Liver (tissue), 3 donors: ENCODE data around the gene SAMD8.
"Not testable (repeated sequence)": the region's sequence is repeated elsewhere in the genome, so short reads cannot be mapped to it uniquely, and the experiment has no call there.

Source experiments
- ATF3 ChIP-seq: IDR thresholded peaks from 2 replicates; pipeline ENCODE4 v1.6.1; 2016; ENCODE audit warnings: antibody characterized with exemption
- CTCF ChIP-seq: fragments of 150-350 bp; IDR thresholded peaks from 2 replicates; pipeline ENCODE4 v1.5.1; 2017; ENCODE audit warnings: improper control_type of control experiment, low read depth, low read length; ENCODE audit not compliant: missing input control
- EGR1 ChIP-seq, 2 donors: IDR thresholded peaks; 2 replicates each; pipeline ENCODE4 v1.6.1; 2016 to 2018; ENCODE audit warnings: antibody characterized with exemption in 2 of 2, low read depth in 2 of 2
- GABPA ChIP-seq, 2 donors: IDR thresholded peaks in 1 of 2; conservative IDR thresholded peaks in 1 of 2; 2 replicates each; pipeline ENCODE4 v1.6.1; 2016; ENCODE audit warnings: antibody characterized with exemption in 2 of 2, mild to moderate bottlenecking in 1 of 2, moderate library complexity in 1 of 2
- HNF4A ChIP-seq, 2 donors: conservative IDR thresholded peaks; 2 replicates each; pipeline ENCODE4 v1.6.1; 2016; ENCODE audit warnings: antibody characterized with exemption in 2 of 2, mild to moderate bottlenecking in 2 of 2
- JUND ChIP-seq, 2 donors: IDR thresholded peaks; 2 replicates each; pipeline ENCODE4 v1.6.1; 2016; ENCODE audit warnings: antibody characterized with exemption in 2 of 2
- MAX ChIP-seq: IDR thresholded peaks from 2 replicates; pipeline ENCODE4 v1.6.1; 2016; ENCODE audit warnings: antibody characterized with exemption
- RAD21 ChIP-seq, 2 donors: IDR thresholded peaks; 2 replicates each; pipeline ENCODE4 v1.6.1; 2016; ENCODE audit warnings: antibody characterized with exemption in 2 of 2, mild to moderate bottlenecking in 2 of 2
- REST ChIP-seq: IDR thresholded peaks from 2 replicates; pipeline ENCODE4 v1.6.1; 2016; ENCODE audit warnings: antibody characterized with exemption, mild to moderate bottlenecking
- RXRA ChIP-seq, 2 donors: IDR thresholded peaks; 2 replicates each; pipeline ENCODE4 v1.6.1; 2017 to 2018; ENCODE audit warnings: antibody characterized with exemption in 2 of 2, mild to moderate bottlenecking in 1 of 2
- SP1 ChIP-seq: IDR thresholded peaks from 2 replicates; pipeline ENCODE4 v1.6.1; 2018; ENCODE audit warnings: antibody characterized with exemption, mild to moderate bottlenecking
- TAF1 ChIP-seq: conservative IDR thresholded peaks from 2 replicates; pipeline ENCODE4 v1.6.1; 2016; ENCODE audit warnings: antibody characterized with exemption, mild to moderate bottlenecking
- YY1 ChIP-seq: IDR thresholded peaks from 2 replicates; pipeline ENCODE4 v1.6.1; 2016; ENCODE audit warnings: antibody characterized with exemption, mild to moderate bottlenecking
- ZBTB33 ChIP-seq: IDR thresholded peaks from 2 replicates; pipeline ENCODE4 v1.6.1; 2016; ENCODE audit warnings: antibody characterized with exemption
- donor health status: healthy.
- donor health status: healthy.

- TF ChIP-seq CTCF; RAD21 (IDR thresholded peaks at IDR 0.05); MAX; GABPA (IDR thresholded peaks at IDR 0.05 in 1 of 2, conservative IDR thresholded peaks at IDR 0.05 in 1 of 2); JUND (IDR thresholded peaks at IDR 0.05); REST; SP1; EGR1 (IDR thresholded peaks at IDR 0.05; ENCODE audit: low read depth in 2 of 2); YY1; ZBTB33; RXRA (IDR thresholded peaks at IDR 0.05); HNF4A (conservative IDR thresholded peaks at IDR 0.05); TAF1; ATF3: not testable (repeated sequence)
These were observed 4.6 kb upstream of the SAMD8 start for GRCh38 chr10:75106891-75107290.
